Neural progenitor cell (in vitro differentiated cells): ENCODE results near the gene FGFR2.

Experiments used
- CTCF ChIP-seq: fragments of 200-600 bp; sonication (generic); IDR thresholded peaks from 2 replicates; pipeline ENCODE4 v1.5.1; 2017; ENCODE audit warnings: antibody characterized with exemption, mild to moderate bottlenecking
- EZH2 ChIP-seq: fragments of 200-600 bp; sonication (generic); IDR thresholded peaks from 2 replicates; pipeline ENCODE4 v1.6.1; 2017; ENCODE audit warnings: antibody characterized with exemption, mild to moderate bottlenecking, moderate library complexity
- EZH2phosphoT487 ChIP-seq: fragments of 200-600 bp; sonication (generic); IDR thresholded peaks from 2 replicates; pipeline ENCODE4 v1.6.1; 2017; ENCODE audit warnings: antibody characterized with exemption

- TF ChIP-seq EZH2phosphoT487, result no peak
- no peak for TF ChIP-seq CTCF
- TF ChIP-seq EZH2, result no peak
Measured at GRCh38 chr10:121647401-121647800, 49.2 kb upstream of the FGFR2 start.
